GM13977 (cell line): ENCODE data around the gene TMEM219.

Experiments
- DNase-seq: peaks from one replicate; pipeline ENCODE4 v3.0.0; 2012; ENCODE audit warnings: low spot score
- CTCF ChIP-seq: IDR thresholded peaks from 2 replicates; pipeline ENCODE4 v1.5.1; 2012; ENCODE audit warnings: mild to moderate bottlenecking, control low read depth; ENCODE audit not compliant: insufficient read depth; ENCODE audit errors: extremely low read depth, missing control alignments
- in situ Hi-C: fragments of 300-500 bp; cut with MboI; formaldehyde crosslinking; loops from one replicate; pipeline ENCODE4 v1.12.0; 2022; ENCODE audit warnings: low sequenced_read_pairs, low pct_unique_long_range_greater_than_20kb, mixed read lengths, inconsistent platforms; ENCODE audit not compliant: unreplicated experiment

Gene TMEM219, protein sequence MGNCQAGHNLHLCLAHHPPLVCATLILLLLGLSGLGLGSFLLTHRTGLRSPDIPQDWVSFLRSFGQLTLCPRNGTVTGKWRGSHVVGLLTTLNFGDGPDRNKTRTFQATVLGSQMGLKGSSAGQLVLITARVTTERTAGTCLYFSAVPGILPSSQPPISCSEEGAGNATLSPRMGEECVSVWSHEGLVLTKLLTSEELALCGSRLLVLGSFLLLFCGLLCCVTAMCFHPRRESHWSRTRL

GRCh38 chr16:29961479-29962343 is at the start of gene TMEM219:
TSS of gene TMEM219 (plus strand) at chr16:29962079. CDS start at chr16:29963144, 1,065 bp downstream.
- DNase-seq: peak; percentile 99
- in situ Hi-C loops: no loop called here
- peak; percentile 5 for TF ChIP-seq CTCF

DNA sequence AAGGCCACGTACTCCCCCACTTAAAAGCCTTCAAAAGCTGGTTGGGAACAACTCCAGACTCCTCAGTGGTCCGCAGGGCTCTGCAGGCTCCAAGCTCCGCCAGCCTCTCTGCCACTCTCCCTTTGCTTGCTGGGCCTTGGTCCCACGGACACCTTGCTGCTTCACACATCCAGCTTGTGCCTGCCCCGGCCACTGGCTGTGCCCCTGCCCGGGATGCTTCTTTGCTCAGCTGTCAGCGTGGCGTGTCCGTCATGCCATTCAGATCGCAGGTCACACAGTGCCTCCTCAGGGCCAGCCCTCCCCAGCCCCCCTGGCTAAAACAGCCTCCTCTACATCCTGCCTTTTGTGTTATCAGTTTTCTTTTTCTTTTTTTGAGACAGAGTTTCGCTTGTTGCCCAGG is 49.8 kb upstream of the TMEM219 start:
- in situ Hi-C loops: no loop called here
- DNase-seq: no peak
- no peak for TF ChIP-seq CTCF

DNA sequence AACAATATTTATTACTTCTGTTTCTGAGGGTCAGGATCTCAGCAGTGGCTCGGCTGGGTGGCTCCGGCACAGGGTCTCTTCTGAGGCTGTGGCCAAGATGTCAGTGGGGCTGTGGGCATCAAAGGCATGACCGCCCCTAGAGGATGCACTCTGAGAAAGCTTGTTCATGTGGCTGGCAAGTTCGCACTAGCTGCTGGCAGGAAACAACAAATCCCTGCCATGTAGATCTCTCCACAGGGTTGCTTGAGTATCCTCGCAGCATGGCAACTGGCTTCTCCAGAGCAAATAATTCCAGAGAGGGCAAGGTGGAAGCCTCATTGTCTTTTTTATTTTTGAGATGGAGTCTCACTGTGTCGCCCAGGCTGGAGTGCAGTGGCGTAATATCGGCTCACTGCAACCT is 48.4 kb upstream of the TMEM219 start:
- DNase-seq: no peak
- in situ Hi-C loops: no loop called here
- no peak for TF ChIP-seq CTCF

DNA sequence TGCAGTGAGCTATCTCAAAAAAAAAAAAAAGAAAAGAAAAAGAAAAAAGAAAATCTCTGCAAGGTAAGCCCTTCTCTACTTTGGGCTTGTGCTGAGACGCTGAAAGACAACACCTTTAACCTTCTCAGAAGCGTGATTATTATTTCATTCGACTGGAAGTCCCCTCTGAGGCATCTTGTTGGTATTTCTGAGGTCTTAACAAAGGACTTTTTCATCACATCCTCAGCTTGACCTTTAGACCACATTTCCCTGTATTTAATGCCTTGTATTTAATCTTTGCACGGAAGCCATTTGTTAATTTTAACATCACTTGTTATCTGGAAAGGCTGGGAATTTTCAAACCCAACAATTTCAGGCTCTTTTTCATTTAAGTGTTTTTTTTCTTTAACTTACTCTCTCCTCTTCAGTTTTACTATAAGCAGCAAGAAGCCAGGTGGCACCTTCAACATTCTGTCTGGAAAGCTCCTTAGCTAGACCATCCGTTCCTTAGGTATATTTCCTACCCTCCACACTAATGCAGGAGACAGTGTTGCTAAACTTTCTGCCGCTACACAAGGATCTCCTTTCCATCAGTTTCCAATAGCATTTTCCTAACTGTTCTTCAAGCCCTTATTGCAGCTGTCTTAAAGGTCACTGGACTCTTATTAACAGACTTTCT is 46.2 kb upstream of the TMEM219 start:
- no peak for TF ChIP-seq CTCF
- DNase-seq: no peak
- in situ Hi-C loops: no loop called here

GRCh38 chr16:29916979-29917378 is 44.9 kb upstream of the TMEM219 start:
- TF ChIP-seq CTCF: no peak
- in situ Hi-C loops: no loop called here
- no peak for DNase-seq

GRCh38 chr16:29920288-29921033 is 41.4 kb upstream of the TMEM219 start:
- no peak for DNase-seq
- TF ChIP-seq CTCF: no peak
- in situ Hi-C loops: no loop called here
